ENCODE data around the gene PPP1R3F. TPM values are rescaled to one million over a fixed set of nuclear protein-coding genes. Genes with fewer than 3 reads are reported as not detected.

Gene PPP1R3F
- total and polyA plus RNA-seq, 9 of the 15 experiments (the other 6 are each of a cell fraction or from before 2014, with no cell fraction given) = 0.03 to 0.91 (median 0.43) TPM; not detected in 1

DNA sequence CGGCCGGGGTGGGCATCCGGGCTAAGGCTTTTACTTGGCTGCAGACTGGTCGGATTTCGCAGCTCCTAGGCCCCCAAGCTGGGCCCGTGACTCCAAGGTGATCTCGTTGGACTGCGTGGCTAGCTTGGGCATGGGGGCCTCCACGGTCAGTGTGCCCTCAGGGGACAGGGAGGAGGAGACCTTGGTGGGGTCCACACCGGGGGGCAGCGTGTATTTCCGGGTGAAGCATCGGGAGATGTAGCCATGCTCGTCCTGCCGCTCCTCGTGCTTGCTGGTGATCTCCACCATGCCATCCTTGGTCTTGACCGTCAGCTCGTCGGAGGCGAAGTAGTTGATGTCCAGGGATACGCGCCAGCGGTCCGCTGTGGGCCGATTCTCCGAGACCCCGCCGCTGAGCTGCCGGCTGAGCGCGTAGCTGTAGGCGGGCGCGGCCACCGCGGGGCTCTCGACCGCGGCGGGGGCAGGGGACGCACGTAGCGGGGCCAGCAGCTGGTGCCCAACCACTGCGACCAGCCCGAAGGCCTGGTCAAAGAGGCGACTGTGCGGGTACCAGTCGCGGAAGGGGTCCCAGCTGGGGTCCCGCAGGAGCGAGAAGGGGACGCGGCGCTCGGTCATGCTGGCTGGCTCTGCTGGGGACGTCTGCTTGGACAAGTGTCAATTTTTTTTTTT is 35.6 kb upstream of the PPP1R3F start:
- Histone ChIP-seq H3K4me1 (replicated peaks in 1 of 2; ENCODE audit: control insufficient read depth in 2 of 2, insufficient read depth in 2 of 2, low read length in 2 of 2) (peaks cover 18 to 53% of the 10 kb centered on the region in 2 experiments; a peak in 4 of 5 replicates), H2AFZ (ENCODE audit: low read depth, low read length) (no peak overlapping the region), H3K36me3 (ENCODE audit: control insufficient read depth, insufficient read depth, low read length) (0 out of 3 replicates have a peak, but pooled peaks cover 6% of the 10 kb centered on the region), H4K20me1 (replicated peaks; ENCODE audit: control insufficient read depth, insufficient read depth, low read length) (no peaks in the 10 kb centered on the region), H3K4me3 (no peak overlapping the region), H3K9me1 (ENCODE audit: control insufficient read depth, insufficient read depth, low read length) (no peaks in the 10 kb centered on the region), H3K27me3 (ENCODE audit: control insufficient read depth in 2 of 2, insufficient read depth in 2 of 2, low read length in 2 of 2) (no peaks in the 10 kb centered on the region), H3K9me3 (replicated peaks; ENCODE audit: control insufficient read depth, insufficient read depth, low read depth, low read length) (no peaks in the 10 kb centered on the region), H3K79me2 (ENCODE audit: control insufficient read depth, insufficient read depth, low read length) (peaks cover 23% of the 10 kb centered on the region), H3K27ac (ENCODE audit: extremely low read depth, low read depth, low read length) (no peak overlapping the region), H3K9ac (ENCODE audit: insufficient read depth in 1 of 2, low read depth in 2 of 2, low read length in 2 of 2) (peak overlapping the region in 1 of 2 experiments; percentile 26; a peak in 1 of 4 replicates), H3K4me2 (ENCODE audit: insufficient read depth, low read length) (no peak overlapping the region)
- POLR2A ChIA-PET = no interaction called here
- in situ Hi-C loops (cut with MboI) (no loop called here), intact Hi-C loops (cut with micrococcal nuclease) (no loop called here)
- BruUV-seq (replicated peaks) = no TSS peak
- 95% methylated on average over 14 of the region's 56 CpGs for WGBS (ENCODE audit: insufficient coverage, low coverage, missing lambda C conversion rate)
- ATAC-seq (no peak), DNase-seq (ENCODE audit: extremely low read depth in 1 of 4, low spot score in 3 of 4) (no peak), FAIRE-seq (no peak)
- CTCF ChIA-PET (ENCODE audit: low intra/inter-chr PET ratio) = no interaction called here
- TF ChIP-seq NR2C2 (CRISPR knock-in tag; IDR thresholded peaks at IDR 0.05) (no peak), NR2C2 (tag; IDR thresholded peaks at IDR 0.05) (no peak)
- TF ChIP-seq, protein P1, sequence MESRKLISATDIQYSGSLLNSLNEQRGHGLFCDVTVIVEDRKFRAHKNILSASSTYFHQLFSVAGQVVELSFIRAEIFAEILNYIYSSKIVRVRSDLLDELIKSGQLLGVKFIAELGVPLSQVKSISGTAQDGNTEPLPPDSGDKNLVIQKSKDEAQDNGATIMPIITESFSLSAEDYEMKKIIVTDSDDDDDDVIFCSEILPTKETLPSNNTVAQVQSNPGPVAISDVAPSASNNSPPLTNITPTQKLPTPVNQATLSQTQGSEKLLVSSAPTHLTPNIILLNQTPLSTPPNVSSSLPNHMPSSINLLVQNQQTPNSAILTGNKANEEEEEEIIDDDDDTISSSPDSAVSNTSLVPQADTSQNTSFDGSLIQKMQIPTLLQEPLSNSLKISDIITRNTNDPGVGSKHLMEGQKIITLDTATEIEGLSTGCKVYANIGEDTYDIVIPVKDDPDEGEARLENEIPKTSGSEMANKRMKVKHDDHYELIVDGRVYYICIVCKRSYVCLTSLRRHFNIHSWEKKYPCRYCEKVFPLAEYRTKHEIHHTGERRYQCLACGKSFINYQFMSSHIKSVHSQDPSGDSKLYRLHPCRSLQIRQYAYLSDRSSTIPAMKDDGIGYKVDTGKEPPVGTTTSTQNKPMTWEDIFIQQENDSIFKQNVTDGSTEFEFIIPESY (CRISPR knock-in tag; IDR thresholded peaks at IDR 0.05) = 0 out of 2 replicates have a peak, but pooled peaks have one; percentile 44

All from K562 (cell line).